Mesendoderm (in vitro differentiated cells): ENCODE results near the gene NELFB.
"Not testable (repeated sequence)": the region's sequence is repeated elsewhere in the genome, so short reads cannot be mapped to it uniquely, and the experiment has no call there.

Experiments used
- DNase-seq: peaks from one replicate; pipeline ENCODE4 v3.0.0; 2013
- H2AK5ac ChIP-seq: 2 replicates; pipeline ENCODE4 v1.6.1; 2013; ENCODE audit warnings: low read length, inconsistent platforms
- H2BK120ac ChIP-seq: 2 replicates; pipeline ENCODE4 v1.6.1; 2013; ENCODE audit warnings: low read depth, mild to moderate bottlenecking, low read length, moderate library complexity, mixed read lengths
- H2BK15ac ChIP-seq: replicated peaks from 2 replicates; pipeline ENCODE4 v1.6.1; 2013; ENCODE audit warnings: low read depth, mild to moderate bottlenecking, moderate library complexity
- H2BK5ac ChIP-seq: 2 replicates; pipeline ENCODE4 v1.6.1; 2013; ENCODE audit warnings: low read length, inconsistent platforms
- H3K18ac ChIP-seq: 2 replicates; pipeline ENCODE4 v1.6.1; 2013; ENCODE audit warnings: mild to moderate bottlenecking, low read length, mixed read lengths
- H3K23ac ChIP-seq: one replicate; pipeline ENCODE4 v1.6.1; 2013; ENCODE audit warnings: low read length
- H3K27ac ChIP-seq: 2 replicates; pipeline ENCODE4 v1.5.1; 2013; ENCODE audit warnings: low read depth, mild to moderate bottlenecking, inconsistent platforms, low read length, moderate library complexity
- H3K27me3 ChIP-seq: 2 replicates; pipeline ENCODE4 v1.6.1; 2013; ENCODE audit warnings: low read length, control low read depth, mild to moderate bottlenecking, inconsistent platforms; ENCODE audit not compliant: insufficient read depth, poor library complexity
- H3K36me3 ChIP-seq: 2 replicates; pipeline ENCODE4 v1.6.1; 2013; ENCODE audit warnings: low read length, inconsistent platforms; ENCODE audit not compliant: control insufficient read depth, insufficient read depth
- H3K4ac ChIP-seq: one replicate; pipeline ENCODE4 v1.6.1; 2013; ENCODE audit warnings: low read depth, mild to moderate bottlenecking, low read length, moderate library complexity
- H3K4me1 ChIP-seq: 2 replicates; pipeline ENCODE4 v1.6.1; 2013; ENCODE audit warnings: low read depth, low read length, inconsistent platforms; ENCODE audit not compliant: control insufficient read depth
- H3K4me2 ChIP-seq: 2 replicates; pipeline ENCODE4 v1.6.1; 2013; ENCODE audit warnings: low read length
- H3K4me3 ChIP-seq: 2 replicates; pipeline ENCODE4 v1.5.1; 2013; ENCODE audit warnings: mild to moderate bottlenecking, low read length
- H3K56ac ChIP-seq: one replicate; pipeline ENCODE4 v1.6.1; 2013; ENCODE audit warnings: low read length
- H3K79me1 ChIP-seq: 2 replicates; pipeline ENCODE4 v1.6.1; 2013; ENCODE audit warnings: low read length, inconsistent platforms
- H3K79me2 ChIP-seq: 2 replicates; pipeline ENCODE4 v1.6.1; 2013; ENCODE audit warnings: mild to moderate bottlenecking, low read length; ENCODE audit not compliant: control insufficient read depth, insufficient read depth
- H3K9ac ChIP-seq: 2 replicates; pipeline ENCODE4 v1.6.1; 2013; ENCODE audit warnings: low read length, inconsistent platforms
- H4K5ac ChIP-seq: one replicate; pipeline ENCODE4 v1.6.1; 2013; ENCODE audit warnings: low read length
- H4K8ac ChIP-seq: one replicate; pipeline ENCODE4 v1.6.1; 2013; ENCODE audit warnings: low read depth, mild to moderate bottlenecking, control low read depth, low read length, moderate library complexity
- WGBS: extraction: QIAGEN DNeasy Blood & Tissue Kit; methylation state at CpG from one replicate; pipeline ENCODE4 v1.1.7; 2013; ENCODE audit warnings: low lambda C conversion rate, missing lambda C conversion rate; ENCODE audit not compliant: insufficient coverage; ENCODE audit errors: extremely low coverage; 5-methylcytosine and 5-hydroxymethylcytosine counted together

The NELFB gene

DNA sequence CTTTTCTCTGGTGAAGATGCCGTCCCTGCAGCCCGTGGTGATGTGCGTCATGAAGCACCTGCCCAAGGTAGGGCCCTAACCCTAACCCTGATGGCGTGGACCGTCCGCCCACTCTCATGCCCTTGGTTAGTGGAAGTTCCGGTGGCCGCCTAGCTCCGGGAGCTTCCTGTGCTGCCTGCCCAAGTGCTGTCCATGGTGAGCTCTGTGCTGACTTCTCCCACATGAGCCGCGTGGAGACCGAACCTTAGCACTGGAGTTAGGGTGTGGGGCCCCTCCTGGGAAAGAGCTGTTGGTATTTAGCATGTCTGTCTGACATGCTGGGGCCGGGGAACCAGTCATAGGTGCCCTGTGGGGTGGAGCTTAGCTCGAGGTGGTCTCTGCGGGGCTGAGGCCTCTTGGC, 1.2 kb downstream of the NELFB start:
- no peak overlapping the region for H4K5ac ChIP-seq
- H2AK5ac ChIP-seq, result no peak overlapping the region
- H3K36me3 ChIP-seq, result peaks cover 3% of the 10 kb centered on the region
- peaks cover 16% of the 10 kb centered on the region for H3K79me2 ChIP-seq
- no peak overlapping the region for H3K27ac ChIP-seq
- H3K56ac ChIP-seq, result peak overlapping the region; percentile 85
- no peak overlapping the region for H3K4me3 ChIP-seq
- H3K9ac ChIP-seq, result peak overlapping the region; percentile 94
- no peak overlapping the region for H4K8ac ChIP-seq
- H3K18ac ChIP-seq, result no peak overlapping the region
- no peaks in the 10 kb centered on the region for H3K27me3 ChIP-seq
- no peak overlapping the region for H2BK5ac ChIP-seq
- no peak for DNase-seq
- peaks cover 3% of the 10 kb centered on the region for H3K4me1 ChIP-seq
- no peak overlapping the region for H3K4ac ChIP-seq
- no peak overlapping the region for H2BK120ac ChIP-seq
- WGBS, result no CpG with 5 or more reads among the region's 15 CpGs
- peak overlapping the region; percentile 51 for H3K4me2 ChIP-seq
- H3K79me1 ChIP-seq, result peaks cover 9% of the 10 kb centered on the region
- no peak overlapping the region for H3K23ac ChIP-seq
- H2BK15ac ChIP-seq, result no peak overlapping the region

- H3K4me1 ChIP-seq, result peaks cover 3% of the 10 kb centered on the region
- H3K27me3 ChIP-seq, result no peaks in the 10 kb centered on the region
- no peak overlapping the region for H3K56ac ChIP-seq
- no peak overlapping the region for H4K5ac ChIP-seq
- no peak overlapping the region for H2BK120ac ChIP-seq
- H2AK5ac ChIP-seq, result no peak overlapping the region
- peak overlapping the region; percentile 2 for H3K9ac ChIP-seq
- H2BK15ac ChIP-seq, result no peak overlapping the region
- H3K18ac ChIP-seq, result no peak overlapping the region
- H3K36me3 ChIP-seq, result peaks cover 3% of the 10 kb centered on the region
- no peak overlapping the region for H3K4ac ChIP-seq
- no peak overlapping the region for H3K27ac ChIP-seq
- no peak overlapping the region for H3K4me2 ChIP-seq
- peaks cover 9% of the 10 kb centered on the region for H3K79me1 ChIP-seq
- H2BK5ac ChIP-seq, result no peak overlapping the region
- no peak overlapping the region for H3K4me3 ChIP-seq
- no peak for DNase-seq
- H3K79me2 ChIP-seq, result peaks cover 16% of the 10 kb centered on the region
- no CpG with 5 or more reads among the region's 15 CpGs for WGBS
- H3K23ac ChIP-seq, result no peak overlapping the region
- H4K8ac ChIP-seq, result no peak overlapping the region
Observed at GRCh38 chr9:137256856-137257255, 1.7 kb downstream of the NELFB start.

DNA sequence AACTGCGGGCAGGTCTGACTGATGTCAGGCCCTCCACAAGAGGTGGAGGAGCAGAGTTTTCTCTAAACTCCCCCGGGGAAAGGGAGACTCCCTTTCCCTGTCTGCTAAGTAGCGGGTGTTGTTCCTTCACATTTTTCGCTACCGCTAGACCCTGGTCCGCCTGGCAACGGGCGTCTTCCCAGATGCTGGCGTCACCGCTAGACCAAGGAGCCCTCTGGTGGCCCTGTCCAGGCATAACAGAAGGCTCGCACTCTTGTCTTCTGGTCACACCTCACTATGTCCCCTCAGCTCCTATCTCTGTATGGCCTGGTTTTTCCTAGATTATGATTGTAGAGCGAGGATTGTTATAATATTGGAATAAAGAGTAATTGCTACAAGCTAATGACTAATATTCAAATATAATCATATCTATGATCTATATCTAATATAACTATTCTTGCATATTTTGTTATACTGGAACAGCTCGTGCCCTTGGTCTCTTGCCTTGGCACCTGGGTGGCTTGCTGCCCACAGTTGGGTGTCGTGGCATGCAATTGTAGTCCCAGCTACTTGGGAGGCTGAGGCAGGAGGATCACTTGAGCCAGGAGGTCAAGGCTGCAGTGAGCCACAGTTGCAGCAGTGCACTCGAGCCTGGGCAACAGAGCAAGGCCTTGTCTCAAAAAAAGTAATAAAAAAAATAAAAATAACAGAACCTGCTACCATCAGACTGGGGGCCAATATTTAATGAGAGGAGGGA, 7.2 kb downstream of the NELFB start:
- not testable (repeated sequence) for H3K9ac ChIP-seq, H2BK5ac ChIP-seq, H3K27me3 ChIP-seq, H3K56ac ChIP-seq, H3K79me2 ChIP-seq, H3K18ac ChIP-seq, H4K5ac ChIP-seq, H2BK120ac ChIP-seq, H3K79me1 ChIP-seq, H3K27ac ChIP-seq, H4K8ac ChIP-seq, H2AK5ac ChIP-seq, H3K4ac ChIP-seq, H3K4me1 ChIP-seq, H3K4me2 ChIP-seq, H3K4me3 ChIP-seq, H3K23ac ChIP-seq, H2BK15ac ChIP-seq
- H3K36me3 ChIP-seq, result peaks cover 11% of the 10 kb centered on the region
- WGBS, result no CpG with 5 or more reads among the region's 15 CpGs
- DNase-seq, result peak; percentile 63

GRCh38 chr9:137262909-137263285, 7.8 kb downstream of the NELFB start:
- DNase-seq, result no peak
- WGBS, result no CpG with 5 or more reads among the region's 24 CpGs
- H3K18ac ChIP-seq, result no peak overlapping the region
- H3K4me3 ChIP-seq, result no peak overlapping the region
- H3K79me1 ChIP-seq, result no peaks in the 10 kb centered on the region
- H2AK5ac ChIP-seq, result no peak overlapping the region
- H2BK120ac ChIP-seq, result no peak overlapping the region
- no peak overlapping the region for H2BK5ac ChIP-seq
- no peak overlapping the region for H3K56ac ChIP-seq
- H2BK15ac ChIP-seq, result no peak overlapping the region
- no peaks in the 10 kb centered on the region for H3K27me3 ChIP-seq
- H3K36me3 ChIP-seq, result peaks cover 11% of the 10 kb centered on the region
- no peak overlapping the region for H3K4ac ChIP-seq
- no peak overlapping the region for H3K23ac ChIP-seq
- H4K8ac ChIP-seq, result no peak overlapping the region
- H3K4me1 ChIP-seq, result no peaks in the 10 kb centered on the region
- no peak overlapping the region for H3K9ac ChIP-seq
- no peak overlapping the region for H3K27ac ChIP-seq
- H3K79me2 ChIP-seq, result no peaks in the 10 kb centered on the region
- H4K5ac ChIP-seq, result no peak overlapping the region
- no peak overlapping the region for H3K4me2 ChIP-seq

DNA sequence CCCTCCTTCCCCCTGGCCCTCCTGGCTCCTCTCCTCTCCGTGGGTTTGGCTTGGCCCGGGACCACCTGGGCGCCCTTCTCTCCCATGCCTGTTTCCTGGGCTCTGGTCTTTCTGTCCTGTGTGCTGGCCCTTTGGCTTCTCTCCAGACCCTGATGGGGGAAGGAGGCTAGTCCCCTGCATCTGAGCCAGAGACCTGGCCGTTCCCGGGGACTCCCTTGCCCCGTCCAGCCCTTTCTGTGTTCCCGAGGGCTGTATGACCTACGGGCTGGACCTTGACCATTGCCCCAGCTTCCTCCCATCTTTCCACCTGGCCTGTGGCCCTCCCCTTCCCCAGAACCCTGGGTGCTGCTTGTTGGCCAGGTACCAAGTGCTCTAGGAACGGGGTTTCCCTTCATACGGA, 8.4 kb downstream of the NELFB start:
- no CpG with 5 or more reads among the region's 10 CpGs for WGBS
- Histone ChIP-seq H2AK5ac (no peak overlapping the region), H3K4me3 (no peak overlapping the region), H3K4ac (no peak overlapping the region), H2BK5ac (no peak overlapping the region), H3K27me3 (no peaks in the 10 kb centered on the region), H3K9ac (no peak overlapping the region), H2BK15ac (no peak overlapping the region), H2BK120ac (no peak overlapping the region), H3K79me1 (no peaks in the 10 kb centered on the region), H3K27ac (no peak overlapping the region), H3K23ac (no peak overlapping the region), H4K5ac (no peak overlapping the region), H3K56ac (no peak overlapping the region), H3K4me1 (no peaks in the 10 kb centered on the region), H4K8ac (no peak overlapping the region), H3K36me3 (peaks cover 11% of the 10 kb centered on the region), H3K79me2 (no peaks in the 10 kb centered on the region), H3K4me2 (no peak overlapping the region), H3K18ac (no peak overlapping the region)
- DNase-seq, result no peak

DNA sequence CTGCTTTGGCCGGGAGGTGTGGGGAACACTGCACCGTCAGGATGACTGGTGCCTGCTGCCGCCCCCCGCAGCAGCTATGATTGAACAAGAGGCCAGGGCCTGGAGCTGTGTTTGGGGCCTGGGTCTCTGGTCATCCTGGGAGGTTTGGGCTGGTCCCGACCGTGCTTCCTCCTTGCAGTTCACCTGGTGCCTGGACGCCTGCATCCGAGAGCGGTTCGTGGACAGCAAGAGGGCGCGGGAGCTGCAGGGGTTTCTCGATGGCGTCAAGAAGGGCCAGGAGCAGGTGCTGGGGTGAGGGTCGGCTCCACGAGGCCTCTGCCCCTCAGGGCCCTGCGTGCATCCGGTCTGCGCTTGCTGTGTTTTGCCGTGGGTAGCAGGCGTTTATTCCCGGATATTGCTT, 8.9 kb downstream of the NELFB start:
- Histone ChIP-seq H2BK5ac (no peak overlapping the region), H3K79me1 (peaks cover 2% of the 10 kb centered on the region), H3K4me2 (no peak overlapping the region), H4K5ac (no peak overlapping the region), H3K27me3 (no peaks in the 10 kb centered on the region), H3K79me2 (no peaks in the 10 kb centered on the region), H2AK5ac (no peak overlapping the region), H3K27ac (no peak overlapping the region), H3K18ac (no peak overlapping the region), H4K8ac (no peak overlapping the region), H3K9ac (no peak overlapping the region), H3K23ac (no peak overlapping the region), H3K36me3 (peaks cover 13% of the 10 kb centered on the region), H3K4me3 (no peak overlapping the region), H3K4me1 (no peaks in the 10 kb centered on the region), H3K4ac (no peak overlapping the region), H2BK120ac (no peak overlapping the region), H2BK15ac (no peak overlapping the region), H3K56ac (no peak overlapping the region)
- no CpG with 5 or more reads among the region's 22 CpGs for WGBS
- DNase-seq, result no peak
